Embryonic facial prominence (tissue), 1 donor: ENCODE data around the gene ZNF778.

Experiments
- DNase-seq: peaks from one replicate; pipeline ENCODE4 v3.0.0-alpha.2; 2016; ENCODE audit errors: extremely low spot score

ZNF778 gene

GRCh38 chr16:89194340-89195311 is 22.9 kb upstream of the ZNF778 start:
- no peak for DNase-seq

GRCh38 chr16:89195521-89196171 is 21.9 kb upstream of the ZNF778 start:
- DNase-seq, result no peak

GRCh38 chr16:89197033-89197632 is 20.4 kb upstream of the ZNF778 start:
- no peak for DNase-seq

- no peak for DNase-seq
These were observed 19.7 kb upstream of the ZNF778 start for GRCh38 chr16:89197633-89198416.

GRCh38 chr16:89198417-89199240 is 18.9 kb upstream of the ZNF778 start:
- DNase-seq, result no peak

- DNase-seq, result no peak
These were observed 18.0 kb upstream of the ZNF778 start for GRCh38 chr16:89199241-89200123.

- DNase-seq, result no peak
These were observed 17.2 kb upstream of the ZNF778 start, which contains the start of gene SLC22A31 for GRCh38 chr16:89200124-89200849. Gene SLC22A31 (minus strand): TSS chr16:89200537. CDS start chr16:89200501, 36 bp downstream.

- no peak for DNase-seq
These were observed 16.6 kb upstream of the ZNF778 start for GRCh38 chr16:89200850-89201411.

GRCh38 chr16:89201439-89202377 is 15.8 kb upstream of the ZNF778 start:
- no peak for DNase-seq

GRCh38 chr16:89202422-89203215 is 14.9 kb upstream of the ZNF778 start:
- DNase-seq, result no peak

GRCh38 chr16:89207993-89208392 is 9.5 kb upstream of the ZNF778 start:
- no peak for DNase-seq

GRCh38 chr16:89209522-89210044 is 7.9 kb upstream of the ZNF778 start:
- no peak for DNase-seq

GRCh38 chr16:89210165-89210903 is 7.2 kb upstream of the ZNF778 start:
- no peak for DNase-seq

GRCh38 chr16:89210904-89211515 is 6.5 kb upstream of the ZNF778 start:
- DNase-seq, result no peak
